ENCODE results near the gene ASCC3.
A peak's percentile ranks its signal among the peaks of the same experiment; 100 is the strongest.

The ASCC3 gene

DNA sequence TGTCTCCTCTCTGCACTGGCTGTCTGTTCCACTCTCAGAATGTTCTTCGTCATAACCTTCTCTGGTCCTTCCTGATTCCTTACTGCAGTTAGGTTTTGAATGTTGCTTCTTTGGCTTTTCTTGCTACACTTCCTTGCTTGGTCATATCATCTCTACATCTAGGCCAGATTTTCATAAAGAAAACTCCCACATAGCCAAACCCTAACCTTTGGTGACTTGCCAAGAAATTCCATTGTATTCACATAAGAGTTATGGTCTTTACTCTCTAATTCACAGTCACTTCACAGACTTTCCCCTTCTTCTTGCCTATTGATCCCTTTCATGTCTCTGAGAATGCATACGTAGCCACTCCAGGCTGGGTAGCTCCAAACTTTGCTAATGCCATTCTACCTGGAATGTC lies 374.5 kb downstream of the ASCC3 start:
- DNase-seq, result no peak

GRCh38 chr6:100504786-100505737 lies 376.1 kb downstream of the ASCC3 start:
- no peak for DNase-seq

- no peak for DNase-seq
Observed at GRCh38 chr6:100503043-100503705, 378.0 kb downstream of the ASCC3 start.

- no peak for DNase-seq
Observed at GRCh38 chr6:100493206-100493888, 387.8 kb downstream of the ASCC3 start.

DNA sequence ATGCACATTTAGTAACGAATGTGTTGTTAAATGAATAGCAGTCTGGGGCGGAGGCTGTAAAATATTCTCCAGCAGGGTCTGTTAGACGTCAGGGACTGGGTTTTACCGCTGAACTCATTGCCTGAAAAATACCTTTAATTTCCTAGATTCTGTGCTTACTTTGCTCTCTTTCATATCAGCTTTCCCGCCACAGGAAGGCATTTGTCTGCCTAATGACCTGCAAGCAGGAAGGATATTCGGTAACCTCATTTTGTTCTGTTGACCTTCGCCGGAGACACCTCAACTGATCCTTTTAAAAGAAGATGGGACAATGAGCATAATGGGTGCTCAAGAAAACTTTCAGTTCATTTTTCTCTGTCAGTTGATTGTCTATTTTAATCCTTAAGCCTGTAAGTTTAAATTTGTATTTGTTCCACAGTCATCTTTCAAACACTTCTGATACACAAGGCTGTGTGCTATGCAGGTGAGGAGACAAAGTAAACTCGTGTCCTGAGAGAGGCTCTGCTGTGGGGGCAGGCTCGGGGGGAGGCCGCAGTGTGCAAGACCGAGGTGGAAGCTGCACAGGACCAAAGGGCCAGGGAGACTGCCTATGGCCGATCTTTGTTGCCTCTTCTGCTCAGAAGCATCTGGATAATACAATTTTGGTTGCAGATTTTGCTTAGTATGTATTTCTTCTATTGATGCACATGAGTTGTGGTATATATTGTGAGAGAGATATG lies 389.0 kb downstream of the ASCC3 start:
- no peak for DNase-seq

GRCh38 chr6:100490065-100490464 lies 391.1 kb downstream of the ASCC3 start:
- DNase-seq, result no peak

DNA sequence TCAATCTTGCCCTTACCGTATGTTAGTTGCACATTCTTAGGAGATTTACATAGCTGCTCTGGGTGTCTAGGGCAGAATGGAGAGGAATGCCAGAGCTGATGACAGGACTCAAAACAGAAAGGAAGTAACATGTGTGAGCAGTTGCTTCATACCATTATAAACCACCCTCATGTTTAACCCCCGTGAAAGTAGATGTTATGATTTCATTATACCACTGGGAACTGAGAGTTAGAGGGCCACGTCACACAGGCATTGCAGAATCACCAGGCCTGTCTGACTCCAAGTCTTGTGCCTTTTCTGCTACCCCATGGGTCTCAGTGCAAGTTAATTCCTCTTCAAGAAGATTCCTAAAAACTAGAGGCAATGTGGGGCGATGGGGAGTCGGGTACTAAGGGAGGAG lies 392.9 kb downstream of the ASCC3 start:
- no peak for DNase-seq

DNA sequence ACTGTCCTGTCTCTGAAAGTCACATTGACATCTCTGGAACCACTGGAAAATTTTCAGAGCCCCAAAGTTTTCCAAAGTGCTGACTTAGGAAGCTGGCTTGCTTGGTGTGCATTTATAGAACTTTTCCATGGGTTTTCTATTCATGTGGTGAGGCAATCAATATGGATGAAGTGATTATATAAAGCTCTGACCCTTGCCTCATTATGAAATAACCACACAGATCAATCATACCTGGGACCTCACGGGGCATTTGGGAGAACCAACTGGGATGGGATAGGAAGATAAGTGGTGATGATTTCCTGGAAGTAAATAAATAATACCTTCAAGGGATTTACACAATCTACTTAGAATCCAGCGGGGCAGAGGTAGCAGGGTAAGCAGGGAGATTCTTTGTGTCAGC lies 393.5 kb downstream of the ASCC3 start:
- DNase-seq, result no peak

GRCh38 chr6:100485268-100485667 lies 395.9 kb downstream of the ASCC3 start:
- DNase-seq, result no peak

DNA sequence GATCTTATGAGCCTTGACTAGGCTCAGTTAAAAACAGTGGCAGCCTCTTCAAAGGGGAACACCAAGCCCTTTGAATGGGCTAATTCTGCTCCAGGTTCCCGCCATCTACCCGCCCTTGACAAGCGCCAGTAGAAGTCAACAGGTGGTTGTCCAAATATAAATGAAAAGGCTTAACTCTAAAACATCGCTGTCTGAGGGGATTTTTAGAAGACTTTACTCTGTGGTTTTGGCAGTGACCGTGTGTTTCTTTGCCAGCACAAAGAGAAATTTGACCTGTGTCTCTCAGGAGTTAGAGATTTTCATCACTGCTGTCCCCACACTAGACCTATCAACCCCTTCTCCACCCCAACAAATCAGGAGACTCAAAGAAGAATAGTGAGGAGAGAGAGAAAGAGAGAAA lies 396.7 kb downstream of the ASCC3 start:
- no peak for DNase-seq

DNA sequence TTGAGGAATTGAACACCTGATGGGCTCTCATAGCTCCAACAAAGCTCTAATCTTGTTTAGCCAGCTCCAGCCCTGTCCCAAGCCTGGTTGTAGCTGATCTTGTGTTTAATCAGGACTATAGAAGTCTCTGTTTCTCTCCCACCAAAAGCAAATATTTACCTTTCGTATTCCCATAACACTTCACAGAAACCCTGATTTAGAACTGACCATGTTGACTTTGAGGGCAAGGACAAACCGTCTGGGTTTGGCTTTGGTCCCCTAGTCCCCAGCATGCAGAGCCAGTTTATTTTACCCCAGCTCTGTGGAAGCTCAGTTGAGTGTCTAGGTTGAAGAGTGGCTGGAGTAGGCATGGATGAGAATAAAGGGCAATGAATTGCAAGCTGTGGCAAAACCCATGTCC lies 398.4 kb downstream of the ASCC3 start:
- no peak for DNase-seq

DNA sequence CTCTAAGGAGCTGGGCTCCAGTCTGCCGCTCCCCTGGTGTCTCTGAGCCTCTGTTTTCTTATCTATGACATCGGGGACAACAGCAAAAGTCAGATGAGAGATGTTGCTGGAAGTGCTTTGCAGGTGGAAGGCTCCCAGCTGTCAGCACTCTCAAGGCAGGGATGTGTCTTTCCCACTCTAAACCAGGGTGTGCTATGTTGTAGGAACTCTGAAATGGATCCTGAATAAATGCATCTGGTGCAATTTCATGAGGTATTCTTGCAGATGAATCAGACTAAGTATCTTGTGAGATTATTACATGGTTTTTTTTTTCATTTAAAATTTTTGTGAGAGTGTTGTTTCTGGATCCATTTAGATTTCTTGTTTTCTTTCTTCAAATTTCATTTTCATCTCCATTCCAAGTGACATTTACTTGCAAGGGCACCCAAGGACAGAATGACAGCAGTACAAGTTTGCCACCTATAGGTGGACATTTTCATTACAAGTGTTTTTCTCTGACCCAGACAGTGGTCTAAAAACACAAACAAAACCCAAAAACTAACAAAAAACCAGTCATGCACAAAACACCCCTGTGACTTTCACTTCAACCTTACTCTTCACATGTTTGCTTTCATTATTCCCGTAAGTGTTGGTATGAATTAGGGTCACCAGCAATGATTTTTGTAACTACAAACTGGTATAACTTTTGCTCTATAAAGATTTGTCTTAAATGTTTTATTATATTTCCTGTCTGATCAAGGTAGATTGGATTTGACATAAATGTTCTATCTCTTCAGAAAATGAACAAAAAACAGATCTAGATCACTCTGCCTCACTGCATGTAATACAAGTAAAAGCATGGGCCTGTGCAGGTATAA lies 401.7 kb downstream of the ASCC3 start:
- peak in 2 of 58 donors; percentile 4 to 17 for DNase-seq

GRCh38 chr6:100475554-100476320 lies 405.4 kb downstream of the ASCC3 start:
- DNase-seq, result no peak

- DNase-seq, result no peak
Observed at GRCh38 chr6:100473182-100473581, 407.9 kb downstream of the ASCC3 start.

DNA sequence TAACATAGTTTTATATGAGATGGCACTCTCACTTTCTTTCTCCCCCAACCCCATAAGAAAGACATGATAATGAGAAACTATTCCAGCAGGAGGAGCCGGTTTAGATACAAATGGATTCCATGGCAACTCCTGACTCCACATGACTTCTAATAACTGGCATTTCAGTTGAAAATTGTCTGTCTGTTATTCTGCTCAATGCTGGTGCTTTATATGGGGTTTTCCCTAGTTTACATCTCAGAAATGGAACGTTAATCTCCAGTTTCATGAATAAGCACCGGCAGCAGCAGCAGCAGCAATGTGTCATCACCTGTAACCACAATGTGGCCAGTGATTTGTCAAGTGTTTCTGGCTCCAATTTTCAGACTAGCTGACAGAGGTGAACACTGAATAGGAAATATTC lies 408.5 kb downstream of the ASCC3 start:
- no peak for DNase-seq

GRCh38 chr6:100470422-100471120 lies 410.6 kb downstream of the ASCC3 start:
- no peak for DNase-seq

DNA sequence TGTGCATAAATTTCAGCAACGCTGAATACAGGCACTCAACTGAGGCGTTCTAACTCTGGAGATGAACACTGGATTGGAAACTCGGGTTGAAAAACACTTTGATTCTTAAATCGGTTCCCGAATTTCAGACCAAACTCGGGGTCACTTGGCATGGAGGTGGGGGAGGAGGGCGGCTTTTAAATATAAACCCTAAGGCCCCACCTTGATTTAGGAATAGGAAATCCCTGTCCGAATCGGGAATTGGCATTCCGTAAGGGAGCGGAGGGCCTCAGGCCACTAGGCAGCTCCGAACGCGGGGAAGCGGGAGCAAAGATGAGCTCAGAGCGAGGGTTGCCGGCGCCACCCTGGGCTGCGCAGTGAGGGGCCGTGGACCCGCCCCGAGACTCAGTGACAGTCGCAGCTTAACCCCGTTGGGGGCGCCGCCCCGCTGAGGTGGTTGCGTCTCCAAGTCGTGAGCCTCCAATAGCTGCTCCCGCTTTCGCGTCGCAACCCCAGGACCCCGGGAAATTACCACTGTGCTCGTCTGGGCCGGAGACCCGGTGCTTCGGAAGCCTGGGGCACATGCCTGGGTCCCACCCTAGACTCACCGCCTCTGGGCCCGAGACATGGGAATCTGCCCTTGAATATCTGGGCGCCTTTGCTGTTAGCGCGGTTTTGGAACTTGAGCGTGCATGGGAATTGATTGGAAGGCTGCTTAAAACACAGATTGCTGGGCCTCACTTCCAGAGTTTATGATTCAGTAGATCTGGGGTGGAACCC lies 411.8 kb downstream of the ASCC3 start:
- DNase-seq, result no peak

DNA sequence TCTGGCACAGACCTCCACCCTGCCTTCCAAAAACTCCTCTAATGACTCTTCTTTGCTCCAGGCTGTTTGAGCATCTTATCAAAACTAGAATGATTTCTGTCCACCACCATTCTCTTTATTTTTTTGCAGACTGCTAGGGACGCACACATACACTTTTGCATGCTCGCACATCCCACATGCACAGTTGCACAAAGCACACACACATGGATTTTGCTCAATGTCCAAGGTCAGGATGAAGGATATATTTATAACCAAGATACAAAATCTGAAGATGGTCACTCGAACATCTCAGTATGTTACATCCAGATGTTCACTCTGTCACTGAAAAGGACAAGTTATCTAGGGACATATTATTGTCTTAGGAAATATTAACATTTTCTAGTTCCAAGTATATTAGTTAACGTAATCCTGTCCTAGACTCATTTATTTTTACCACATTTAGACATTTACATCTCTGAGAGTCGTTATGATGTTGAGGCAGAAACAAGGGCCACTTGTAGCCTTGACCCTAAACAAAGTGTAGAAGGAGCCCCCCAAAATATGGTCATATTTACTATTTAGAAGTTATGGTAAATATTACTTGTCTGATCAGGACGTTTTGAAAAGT lies 413.0 kb downstream of the ASCC3 start:
- DNase-seq, result no peak
